A549 (cell line): Measurements from ENCODE around the gene PLXNA3.

Experiments used
- CTCF ChIP-seq: fragments of >200 bp; sonication (Bioruptor Twin); formaldehyde crosslinking; IDR thresholded peaks from 3 replicates; pipeline ENCODE4 v1.5.1; 2016
- EHMT2 ChIP-seq: fragments of 200-600 bp; sonication (generic); IDR thresholded peaks from 2 replicates; pipeline ENCODE4 v1.6.1; 2016; ENCODE audit warnings: antibody characterized with exemption, low read depth, mild to moderate bottlenecking, moderate library complexity
- KDM5A ChIP-seq: fragments of 200-600 bp; sonication (generic); IDR thresholded peaks from 2 replicates; pipeline ENCODE4 v1.6.1; 2016; ENCODE audit warnings: antibody characterized with exemption, mild to moderate bottlenecking
- REST ChIP-seq: fragments of 200-600 bp; sonication (generic); IDR thresholded peaks from 2 replicates; pipeline ENCODE4 v1.6.1; 2016; ENCODE audit warnings: antibody characterized with exemption, mild to moderate bottlenecking, moderate library complexity
- TP53 ChIP-seq: fragments of 250-450 bp; sonication (Bioruptor Pico); IDR thresholded peaks from 2 replicates; pipeline ENCODE4 v1.5.0; 2021; ENCODE audit warnings: mild to moderate bottlenecking, moderate library complexity

- TF ChIP-seq KDM5A (no peak), CTCF (no peak), REST (no peak), EHMT2 (no peak), TP53 (CRISPR knock-in tag) (no peak)
Measured at GRCh38 chrX:154467556-154467955, 9.5 kb downstream of the PLXNA3 start.
